GM13977 (cell line): Measurements from ENCODE around the gene ZDHHC11.

ENCODE experiments used
- DNase-seq: peaks from one replicate; pipeline ENCODE4 v3.0.0; 2012; ENCODE audit warnings: low spot score
- CTCF ChIP-seq: IDR thresholded peaks from 2 replicates; pipeline ENCODE4 v1.5.1; 2012; ENCODE audit warnings: mild to moderate bottlenecking, control low read depth; ENCODE audit not compliant: insufficient read depth; ENCODE audit errors: extremely low read depth, missing control alignments
- in situ Hi-C: fragments of 300-500 bp; cut with MboI; formaldehyde crosslinking; loops from one replicate; pipeline ENCODE4 v1.12.0; 2022; ENCODE audit warnings: low sequenced_read_pairs, low pct_unique_long_range_greater_than_20kb, mixed read lengths, inconsistent platforms; ENCODE audit not compliant: unreplicated experiment

Gene ZDHHC11

GRCh38 chr5:863244-863805 is 12.5 kb upstream of the ZDHHC11 start:
- no peak for TF ChIP-seq CTCF
- DNase-seq, result no peak
- in situ Hi-C loops, result no loop called here

GRCh38 chr5:862367-863243 is 11.8 kb upstream of the ZDHHC11 start:
- no peak for DNase-seq
- TF ChIP-seq CTCF, result no peak
- in situ Hi-C loops, result no loop called here

- DNase-seq, result no peak
- TF ChIP-seq CTCF, result no peak
- in situ Hi-C loops, result no loop called here
Observed at GRCh38 chr5:861442-862366, 10.9 kb upstream of the ZDHHC11 start.

GRCh38 chr5:860506-861150 is 9.8 kb upstream of the ZDHHC11 start:
- no peak for DNase-seq
- in situ Hi-C loops, result no loop called here
- no peak for TF ChIP-seq CTCF

- no peak for TF ChIP-seq CTCF
- in situ Hi-C loops, result no loop called here
- DNase-seq, result no peak
Observed at GRCh38 chr5:859798-860296, 9.1 kb upstream of the ZDHHC11 start.

- no peak for DNase-seq
- in situ Hi-C loops, result no loop called here
- no peak for TF ChIP-seq CTCF
Observed at GRCh38 chr5:859391-859790, 8.6 kb upstream of the ZDHHC11 start.
